HG02798 (cell line): Measurements from ENCODE around the gene FSTL1.
"Not testable (repeated sequence)": the region's sequence is repeated elsewhere in the genome, so short reads cannot be mapped to it uniquely, and the experiment has no call there.

ENCODE experiments used
- ATAC-seq: cut with Tn5 transposase; IDR thresholded peaks from one replicate; pipeline ENCODE4 v1.9.1; 2021; ENCODE audit warnings: mild to moderate bottlenecking; ENCODE audit not compliant: unreplicated experiment, poor library complexity

The FSTL1 gene

DNA sequence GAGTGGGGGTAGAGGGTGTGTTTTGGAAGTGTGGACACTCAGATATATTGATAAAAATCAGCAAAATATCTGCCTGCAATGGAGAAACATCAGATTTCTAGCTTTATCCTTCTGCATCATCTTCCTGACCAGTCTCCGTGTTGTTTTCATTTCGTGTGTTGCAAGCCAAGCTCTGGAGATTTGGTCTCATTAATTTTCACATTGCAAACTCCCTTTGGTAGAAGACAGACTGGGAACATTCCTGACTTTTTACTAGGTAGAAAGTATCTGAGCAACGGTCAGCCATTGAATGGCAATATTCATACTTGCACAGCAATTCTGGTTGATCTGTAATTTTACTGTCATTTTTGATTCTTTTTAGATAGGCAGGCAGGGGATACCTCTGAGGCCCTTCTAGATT lies 30.4 kb downstream of the FSTL1 start:
- no peak for ATAC-seq

DNA sequence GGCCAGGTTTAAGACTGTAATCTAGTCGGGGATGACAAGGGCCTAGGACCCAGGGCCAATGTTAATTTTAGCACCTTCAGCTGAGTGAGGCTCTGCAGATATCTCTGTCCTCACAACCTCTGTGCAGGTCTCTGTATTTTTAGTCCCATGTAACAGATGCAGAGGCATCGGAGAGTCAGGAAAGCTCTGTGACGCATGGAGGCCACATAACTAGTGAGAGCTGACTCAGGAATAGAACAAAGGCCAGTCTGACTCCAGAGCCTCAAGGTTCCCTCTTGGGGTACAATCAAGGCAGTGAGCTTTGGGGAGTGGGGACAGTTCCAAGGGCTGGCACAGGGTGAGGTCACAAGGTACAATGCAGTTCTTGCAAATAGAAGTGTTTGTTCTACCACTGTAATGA lies 31.0 kb downstream of the FSTL1 start:
- ATAC-seq = no peak

GRCh38 chr3:120418866-120419490 lies 31.8 kb downstream of the FSTL1 start:
- peak; percentile 53 for ATAC-seq

DNA sequence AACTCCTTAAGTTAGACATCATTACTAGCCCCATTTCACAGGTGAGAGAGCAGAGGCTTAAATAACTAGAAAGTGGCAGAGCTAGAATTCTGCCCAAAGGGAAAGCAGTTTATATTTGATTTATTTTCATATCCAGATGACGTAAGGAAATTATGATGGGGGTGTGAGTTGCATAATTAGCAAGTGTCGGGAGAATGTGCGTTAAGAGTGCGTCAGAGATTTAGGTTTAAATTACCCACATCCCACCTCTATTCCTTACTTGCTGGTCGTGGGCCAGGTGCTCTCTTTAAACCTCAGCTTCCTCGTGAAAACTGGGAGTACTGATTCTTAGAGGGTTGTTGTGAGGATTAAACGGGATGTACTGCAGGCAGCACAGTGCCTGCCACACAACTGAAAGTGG lies 32.3 kb downstream of the FSTL1 start:
- ATAC-seq = no peak

DNA sequence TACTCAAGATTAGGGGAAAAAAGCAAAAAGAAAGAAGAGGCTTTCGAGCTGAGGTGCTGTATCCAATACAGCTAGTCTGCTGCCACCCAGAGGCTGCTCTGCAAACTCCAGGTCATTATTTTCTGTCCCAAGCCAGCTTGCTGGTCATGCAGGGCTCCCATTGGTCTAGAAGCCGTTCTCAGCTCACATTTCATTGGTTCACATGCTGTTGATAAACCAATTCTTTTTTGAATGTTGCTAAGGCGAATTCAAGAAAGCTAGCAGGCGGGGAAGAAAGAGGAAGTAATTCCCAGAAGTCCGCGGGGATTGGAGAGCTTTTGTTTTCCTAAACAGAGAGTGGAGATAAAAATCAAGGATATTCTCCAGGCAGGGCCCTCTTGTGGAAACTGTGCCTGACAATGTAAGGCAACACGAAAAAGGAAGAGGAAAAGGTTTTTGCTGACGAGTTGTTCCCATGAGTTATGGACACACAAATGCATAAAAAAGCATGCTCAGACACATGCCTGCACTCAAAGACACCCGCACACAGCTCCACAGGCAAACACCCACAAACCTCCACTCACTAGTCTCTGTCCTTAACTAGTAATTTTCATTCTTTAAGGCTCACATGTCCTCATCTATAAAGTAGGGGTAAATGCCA lies 33.4 kb downstream of the FSTL1 start:
- peak; percentile 99 for ATAC-seq

- peak; percentile 21 for ATAC-seq
Measured at GRCh38 chr3:120416868-120417267, 33.9 kb downstream of the FSTL1 start.

DNA sequence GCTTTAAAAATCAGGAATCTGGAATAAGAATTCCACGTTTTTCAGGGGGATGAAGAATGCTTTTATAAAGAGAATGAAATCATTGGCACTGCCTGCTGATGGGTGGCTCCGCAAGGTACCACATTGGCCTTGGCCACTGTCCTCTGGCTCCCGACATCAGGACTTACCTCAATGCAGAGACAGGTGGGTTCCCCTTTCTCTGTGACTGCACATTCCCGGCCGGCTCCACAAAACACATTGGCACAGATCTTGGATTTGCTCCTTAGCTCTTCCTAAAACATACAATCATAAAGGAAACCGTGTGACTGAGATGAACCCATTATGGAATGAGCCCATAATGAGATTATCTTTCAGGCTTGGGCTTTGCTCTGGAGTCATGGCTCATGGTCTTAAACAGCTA lies 35.0 kb downstream of the FSTL1 start:
- no peak for ATAC-seq

DNA sequence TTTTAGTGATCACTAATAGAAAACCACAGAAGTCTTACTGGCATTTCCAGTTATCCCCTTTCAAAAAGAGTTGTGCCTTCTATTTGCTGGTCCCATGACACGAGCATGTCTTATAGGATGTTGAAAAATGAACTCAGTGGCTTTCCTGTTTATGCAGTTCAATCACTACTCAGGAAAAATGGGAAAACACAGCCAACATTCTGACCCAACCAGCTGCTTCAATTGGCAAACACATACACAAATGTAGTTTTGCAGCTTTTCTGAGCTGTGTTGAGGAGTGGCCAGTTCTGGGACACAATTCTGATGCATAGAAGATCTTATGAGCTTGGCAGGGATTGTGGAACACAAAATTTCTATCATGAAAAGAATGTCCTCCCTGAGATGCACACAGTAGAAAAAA lies 40.3 kb downstream of the FSTL1 start:
- no peak for ATAC-seq

GRCh38 chr3:120410116-120410515 lies 40.7 kb downstream of the FSTL1 start:
- ATAC-seq = no peak

- no peak for ATAC-seq
Measured at GRCh38 chr3:120407508-120408287, 43.1 kb downstream of the FSTL1 start.

GRCh38 chr3:120404876-120405275 lies 45.9 kb downstream of the FSTL1 start:
- no peak for ATAC-seq

GRCh38 chr3:120402257-120402656 lies 48.5 kb downstream of the FSTL1 start:
- ATAC-seq = no peak

DNA sequence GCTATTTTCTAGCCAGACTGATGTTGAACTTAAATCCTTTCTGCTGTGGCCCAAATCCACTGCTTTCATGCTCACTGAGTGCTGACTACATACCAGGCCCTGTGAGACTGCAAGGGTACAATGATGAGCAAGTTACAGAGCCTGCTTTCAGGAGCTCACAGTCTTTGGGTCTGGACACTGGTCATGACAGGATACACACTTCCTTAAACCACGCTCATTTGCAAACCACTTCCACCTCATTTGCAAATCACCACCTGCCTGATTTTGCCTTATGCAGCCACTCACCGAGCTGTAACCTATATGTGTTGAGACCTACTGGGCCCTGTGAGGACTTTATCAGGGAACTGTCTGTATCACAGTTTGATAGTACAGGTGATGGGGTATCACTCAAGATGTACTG lies 51.4 kb downstream of the FSTL1 start:
- ATAC-seq = peak; percentile 76

GRCh38 chr3:120396469-120396868 lies 54.3 kb downstream of the FSTL1 start:
- ATAC-seq = no peak

GRCh38 chr3:120394347-120394746 lies 56.4 kb downstream of the FSTL1 start:
- no peak for ATAC-seq

DNA sequence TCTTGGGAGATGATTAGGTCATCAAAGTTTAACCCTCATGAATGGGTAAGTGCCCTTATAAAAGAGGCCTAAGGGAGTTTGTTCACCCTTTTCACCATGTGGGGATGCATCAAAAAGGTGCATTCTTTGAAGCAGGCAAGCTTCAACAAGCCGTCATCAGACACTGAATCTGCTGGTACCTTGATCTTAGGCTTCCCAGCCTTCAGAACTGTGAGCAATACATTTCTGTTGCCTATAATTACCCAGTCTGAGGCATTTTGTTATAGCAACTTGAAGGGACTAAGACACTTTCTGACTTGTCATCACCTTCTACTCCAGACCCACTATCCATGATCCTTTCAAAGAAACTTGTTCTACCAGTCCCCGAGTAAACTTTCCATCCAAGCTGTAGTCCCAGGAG lies 57.0 kb downstream of the FSTL1 start:
- ATAC-seq = no peak

DNA sequence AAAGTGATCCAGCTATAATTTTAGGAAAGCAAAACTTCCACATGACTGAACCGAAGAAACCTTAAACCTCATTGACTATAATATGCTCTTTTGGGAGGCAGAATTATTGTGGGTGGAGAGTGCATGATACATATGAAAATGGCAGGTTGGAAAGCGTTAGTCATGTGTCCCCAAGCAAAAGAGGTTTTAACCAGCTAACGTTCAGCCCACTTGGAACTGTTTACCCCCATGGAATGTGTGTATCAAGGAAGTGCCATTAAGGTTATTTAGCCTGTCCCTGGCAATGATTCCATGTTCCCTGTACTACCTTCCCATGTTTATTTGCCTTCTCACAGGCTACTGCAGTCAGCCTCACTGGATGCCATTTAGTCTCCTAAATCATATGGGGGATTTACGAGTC lies 57.5 kb downstream of the FSTL1 start:
- no peak for ATAC-seq

- no peak for ATAC-seq
Measured at GRCh38 chr3:120382941-120383447, 67.8 kb downstream of the FSTL1 start.

- no peak for ATAC-seq
Measured at GRCh38 chr3:120381503-120381902, 69.3 kb downstream of the FSTL1 start.

DNA sequence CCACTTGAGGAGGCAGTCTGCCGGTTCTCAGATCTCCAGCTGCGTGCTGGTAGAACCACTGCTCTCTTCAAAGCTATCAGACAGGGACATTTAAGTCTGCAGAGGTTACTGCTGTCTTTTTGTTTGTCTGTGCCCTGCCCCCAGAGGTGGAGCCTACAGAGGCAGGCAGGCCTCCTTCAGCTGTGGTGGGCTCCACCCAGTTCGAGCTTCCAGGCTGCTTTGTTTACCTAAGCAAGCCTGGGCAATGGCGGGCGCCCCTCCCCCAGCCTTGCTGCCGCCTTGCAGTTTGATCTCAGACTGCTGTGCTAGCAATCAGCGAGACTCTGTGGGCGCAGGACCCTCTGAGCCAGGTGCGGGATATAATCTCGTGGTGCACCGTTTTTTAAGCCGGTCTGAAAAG lies 72.8 kb downstream of the FSTL1 start:
- ATAC-seq = not testable (repeated sequence)

GRCh38 chr3:120370463-120370862 lies 80.3 kb downstream of the FSTL1 start:
- ATAC-seq = peak; percentile 57
